Adrenal gland (tissue), 12 donors: ENCODE data around the gene COL18A1. TPM values are rescaled to one million over a fixed set of nuclear protein-coding genes. Genes with fewer than 3 reads are reported as not detected.

ENCODE experiments used
- DNase-seq, 7 donors: peaks; one replicate each; pipeline ENCODE4 v3.0.0-alpha.2; 2019 to 2020
- H3K27ac ChIP-seq, 5 donors: fragments of 200-600 bp; sonication (generic) in 4 of 5; 1 replicate in 3 of 5; 2 replicates in 2 of 5; pipeline versions ENCODE4 v1.5.1 to v1.8.0; 2016 to 2020; ENCODE audit warnings: mild to moderate bottlenecking in 1 of 5
- H3K27me3 ChIP-seq: fragments of 200-600 bp; 2 replicates; pipeline ENCODE4 v1.8.0; 2021
- H3K36me3 ChIP-seq, 2 donors: fragments of 200-600 bp; replicated peaks in 1 of 2; 1 replicate in 1 of 2; 2 replicates in 1 of 2; pipeline versions ENCODE4 v1.5.1 to v1.8.0; 2018 to 2022
- H3K4me1 ChIP-seq, 2 donors: fragments of 200-600 bp; replicated peaks in 1 of 2; 1 replicate in 1 of 2; 2 replicates in 1 of 2; pipeline versions ENCODE4 v1.5.1 to v1.8.0; 2018 to 2021
- H3K4me3 ChIP-seq, 4 donors: fragments of 200-600 bp; sonication (generic) in 3 of 4; one replicate each; pipeline ENCODE4 v1.5.1; 2016 to 2018
- H3K9me3 ChIP-seq, 3 donors: fragments of 200-600 bp; sonication (generic) in 1 of 3; replicated peaks in 1 of 3; 1 replicate in 2 of 3; 2 replicates in 1 of 3; pipeline versions ENCODE4 v1.5.1 to v1.8.0; 2016 to 2021
- POLR2A ChIP-seq, 2 donors: fragments of 450-650 bp; IDR thresholded peaks; one replicate each; pipeline ENCODE4 v1.6.1; 2017; ENCODE audit warnings: antibody characterized with exemption in 2 of 2, mild to moderate bottlenecking in 2 of 2, moderate library complexity in 1 of 2
- WGBS, 4 donors: extraction: QIAGEN DNeasy Blood & Tissue Kit in 2 of 4; methylation state at CpG; one replicate each; pipeline versions ENCODE4 v1.1.5 to v1.1.7; 2013 to 2017; 5-methylcytosine and 5-hydroxymethylcytosine counted together
- intact Hi-C, 2 donors: fragments of 100-400 bp; cut with DNase I; formaldehyde crosslinking; loops; one replicate each; pipeline versions ENCODE4 v1.14.1 to v1.15.0; 2022 to 2023
- polyA plus RNA-seq, 3 donors: library from polyadenylated mRNA; stranded (reverse); fragments of 200-250 nt in 2 of 3; fragments of 350-450 nt in 1 of 3; fragmentation: Illumina TruSeq in 1 of 3; extraction: RNeasy Lipid Tissue Mini Kit (QIAGEN cat#74804) in 1 of 3; gene quantifications; one replicate each; pipeline ENCODE4 v1.2.3, GENCODE V29; 2013 to 2014
- total RNA-seq, 9 donors: library from RNA; depleted of rRNA in 4 of 9; stranded (reverse); fragments of >200 nt in 4 of 9; fragments of 120-200 nt in 1 of 9; fragmentation: NEBNext Ultra II Directional in 1 of 9; extraction: Animal tissue kit (Norgen Biotek cat#: 25700) in 1 of 9; gene quantifications; one replicate each; pipeline versions ENCODE4 v1.1.0 to v1.2.4, GENCODE V29; 2013 to 2023
- TF ChIP-seq, protein P1 (sequence below), 6 experiments: fragments of 450-650 bp in 4 of 6; fragments of 200-600 bp in 2 of 6; sonication (generic) in 1 of 6; IDR thresholded peaks; 1 replicate in 5 of 6; 2 replicates in 1 of 6; pipeline versions ENCODE4 v1.5.1 to v1.8.0; 2016 to 2021; ENCODE audit warnings: antibody characterized with exemption in 6 of 6, mild to moderate bottlenecking in 2 of 6, moderate library complexity in 1 of 6
- donor health status: healthy with polysubstance abuse.
- donor health status: Bipolar disorder and iron deficiency.
- donor health status: DM: yes; HTN: yes; CAD: no.
- donor health status: DM: no; HTN: no; CAD: no.
- donor health status: DM: no; HTN: no; CAD: no.
- donor health status: DM: yes; HTN: yes; CAD: no.

COL18A1 gene
- total and polyA plus RNA-seq, 12 donors = 10.9 to 244 (median 141) TPM

DNA sequence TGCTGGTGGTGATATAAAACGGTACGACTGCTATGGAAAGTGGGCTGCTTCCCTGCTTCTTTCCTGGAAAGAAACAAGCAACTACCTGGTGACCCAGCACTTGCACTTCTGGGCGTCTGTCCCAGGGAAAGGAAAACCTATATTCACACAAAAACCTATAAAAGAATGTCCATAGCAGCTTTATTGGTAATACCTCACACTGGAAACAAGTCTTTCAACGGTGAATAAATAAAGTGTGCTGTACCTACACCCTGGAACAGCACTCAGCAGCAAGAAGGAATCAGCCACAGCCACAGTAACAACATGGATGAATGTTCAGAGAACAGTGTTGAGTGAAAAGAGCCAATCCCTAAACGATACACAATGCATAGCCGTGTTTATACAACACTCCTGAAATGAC, 117.4 kb downstream of the COL18A1 start:
- Histone ChIP-seq H3K9me3 (peaks cover 0 to 21% (median 0%) of the 10 kb centered on the region in 3 donors), H3K27ac (no peak overlapping the region), H3K36me3 (no peaks in the 10 kb centered on the region), H3K4me1 (peaks cover 4 to 9% of the 10 kb centered on the region in 2 donors), H3K27me3 (no peaks in the 10 kb centered on the region), H3K4me3 (no peak overlapping the region)
- 96 to 98% (median 97%) methylated on average over 6 of the region's 6 CpGs for WGBS, 4 donors
- intact Hi-C loops = no loop called here
- peak in 2 of 7 donors; percentile 0 to 4 for DNase-seq
- TF ChIP-seq, protein P1, sequence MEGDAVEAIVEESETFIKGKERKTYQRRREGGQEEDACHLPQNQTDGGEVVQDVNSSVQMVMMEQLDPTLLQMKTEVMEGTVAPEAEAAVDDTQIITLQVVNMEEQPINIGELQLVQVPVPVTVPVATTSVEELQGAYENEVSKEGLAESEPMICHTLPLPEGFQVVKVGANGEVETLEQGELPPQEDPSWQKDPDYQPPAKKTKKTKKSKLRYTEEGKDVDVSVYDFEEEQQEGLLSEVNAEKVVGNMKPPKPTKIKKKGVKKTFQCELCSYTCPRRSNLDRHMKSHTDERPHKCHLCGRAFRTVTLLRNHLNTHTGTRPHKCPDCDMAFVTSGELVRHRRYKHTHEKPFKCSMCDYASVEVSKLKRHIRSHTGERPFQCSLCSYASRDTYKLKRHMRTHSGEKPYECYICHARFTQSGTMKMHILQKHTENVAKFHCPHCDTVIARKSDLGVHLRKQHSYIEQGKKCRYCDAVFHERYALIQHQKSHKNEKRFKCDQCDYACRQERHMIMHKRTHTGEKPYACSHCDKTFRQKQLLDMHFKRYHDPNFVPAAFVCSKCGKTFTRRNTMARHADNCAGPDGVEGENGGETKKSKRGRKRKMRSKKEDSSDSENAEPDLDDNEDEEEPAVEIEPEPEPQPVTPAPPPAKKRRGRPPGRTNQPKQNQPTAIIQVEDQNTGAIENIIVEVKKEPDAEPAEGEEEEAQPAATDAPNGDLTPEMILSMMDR (IDR thresholded peaks at IDR 0.05) = no peak
- TF ChIP-seq POLR2A (IDR thresholded peaks at IDR 0.05) = no peak

DNA sequence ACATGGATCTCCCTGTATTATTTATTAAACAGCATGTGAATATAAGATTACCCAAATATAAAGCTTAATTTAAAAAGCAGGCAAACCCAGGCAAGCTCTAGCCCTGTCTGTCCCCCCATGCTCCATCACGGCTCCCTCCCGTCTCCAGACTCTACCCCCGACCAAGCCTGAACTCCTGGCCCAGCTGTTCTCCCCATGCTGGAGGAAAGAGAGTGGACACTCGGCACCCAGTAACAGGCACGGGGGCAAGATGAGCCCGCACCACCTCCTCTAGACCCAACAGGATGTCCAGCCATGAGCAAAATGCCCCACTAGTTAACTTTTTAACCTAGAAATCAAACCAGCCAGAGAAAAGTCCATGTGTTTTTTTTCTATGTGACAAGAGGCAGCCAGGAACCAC, 118.0 kb downstream of the COL18A1 start:
- Histone ChIP-seq H3K36me3 (no peaks in the 10 kb centered on the region), H3K27ac (no peak overlapping the region), H3K4me3 (no peak overlapping the region), H3K9me3 (peaks cover 0 to 21% (median 0%) of the 10 kb centered on the region in 3 donors), H3K27me3 (no peaks in the 10 kb centered on the region), H3K4me1 (peaks cover 4 to 9% of the 10 kb centered on the region in 2 donors)
- WGBS, 4 donors = 94 to 100% (median 96%) methylated on average over 3 to 6 of the region's 6 CpGs
- peak in 3 of 7 donors; percentile 1 to 10 (median 9) for DNase-seq
- TF ChIP-seq, protein P1 (IDR thresholded peaks at IDR 0.05) = no peak
- intact Hi-C loops = no loop called here

GRCh38 chr21:45523411-45524101, 118.6 kb downstream of the COL18A1 start:
- DNase-seq = peak in 4 of 7 donors; percentile 6 to 27 (median 16)
- WGBS, 4 donors = 88 to 93% (median 91%) methylated on average over 8 to 16 of the region's 16 CpGs

DNA sequence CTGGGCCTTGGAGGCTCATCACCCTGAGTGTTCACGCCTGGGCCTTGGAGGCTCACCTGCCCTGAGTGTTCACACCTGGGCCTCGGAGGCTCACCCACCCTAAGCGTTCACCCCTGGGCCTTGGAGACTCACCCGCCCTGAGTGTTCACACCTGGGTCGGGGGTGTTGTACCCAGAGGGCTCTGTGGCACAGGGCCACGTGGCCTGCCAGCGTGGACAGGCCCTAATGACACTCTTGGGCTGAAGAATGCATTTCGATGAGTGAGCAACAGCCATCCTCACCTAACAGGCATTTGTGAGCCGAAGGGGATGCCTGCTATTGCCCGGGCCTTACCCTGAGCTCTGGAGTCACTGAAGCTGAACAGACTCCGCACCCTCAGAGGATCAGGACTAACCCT, 119.8 kb downstream of the COL18A1 start:
- H3K27me3 ChIP-seq = no peaks in the 10 kb centered on the region
- intact Hi-C loops = no loop called here
- H3K4me3 ChIP-seq = no peak overlapping the region
- H3K36me3 ChIP-seq = no peaks in the 10 kb centered on the region
- H3K4me1 ChIP-seq = peaks cover 4 to 9% of the 10 kb centered on the region in 2 donors
- TF ChIP-seq, protein P1 (IDR thresholded peaks at IDR 0.05) = no peak
- no peak for TF ChIP-seq POLR2A (IDR thresholded peaks at IDR 0.05)
- 91 to 98% (median 93%) methylated on average over 5 to 11 of the region's 11 CpGs; no CpG with 5 or more reads in 1 of the 4 donors for whole genome bisulfite sequencing, 4 donors
- H3K9me3 ChIP-seq = peaks cover 0 to 21% (median 0%) of the 10 kb centered on the region in 3 donors
- peak overlapping the region in 3 of 5 donors; percentile 36 to 87 (median 64) for H3K27ac ChIP-seq
- no peak for DNase-seq

More at GRCh38 chr21:45523411-45524101, 118.6 kb downstream of the COL18A1 start:
- H3K27me3 ChIP-seq = no peaks in the 10 kb centered on the region
- peaks cover 0 to 21% (median 0%) of the 10 kb centered on the region in 3 donors for H3K9me3 ChIP-seq
- TF ChIP-seq POLR2A (IDR thresholded peaks at IDR 0.05) = no peak
- TF ChIP-seq, protein P1 (IDR thresholded peaks at IDR 0.05) = no peak
- H3K36me3 ChIP-seq = no peaks in the 10 kb centered on the region
- H3K4me1 ChIP-seq = peaks cover 4 to 9% of the 10 kb centered on the region in 2 donors
- no peak overlapping the region for H3K27ac ChIP-seq
- H3K4me3 ChIP-seq = no peak overlapping the region
- intact Hi-C loops = no loop called here
